PFSK-1 (cell line): ENCODE results near the gene CORO2A.

ENCODE experiments used
- FOXP2 ChIP-seq: optimal IDR thresholded peaks from 2 replicates; pipeline ENCODE3; 2011; ENCODE audit warnings: borderline replicate concordance, control low read depth, inconsistent platforms; ENCODE audit not compliant: insufficient read depth; ENCODE audit errors: extremely low read length, extremely low read depth
- POLR2AphosphoS5 ChIP-seq: IDR thresholded peaks from 2 replicates; pipeline ENCODE4 v1.6.1; 2012; ENCODE audit warnings: low read depth, mild to moderate bottlenecking, control low read depth, low read length, moderate library complexity
- REST ChIP-seq, 2 experiments: IDR thresholded peaks; 2 replicates each; pipeline versions ENCODE4 v1.6.1 to v1.8.0; 2011 to 2012; ENCODE audit warnings: low read depth in 2 of 2, low read length in 2 of 2, control low read depth in 1 of 2, inconsistent platforms in 1 of 2, mild to moderate bottlenecking in 1 of 2, moderate library complexity in 1 of 2; ENCODE audit not compliant: insufficient read depth in 1 of 2
- SIN3A ChIP-seq: IDR thresholded peaks from 2 replicates; pipeline ENCODE4 v1.6.1; 2012; ENCODE audit warnings: mild to moderate bottlenecking, low read length, moderate library complexity, borderline replicate concordance; ENCODE audit not compliant: insufficient read depth
- TAF1 ChIP-seq: IDR thresholded peaks from 2 replicates; pipeline ENCODE4 v1.6.1; 2012; ENCODE audit warnings: low read length, control low read depth, borderline replicate concordance; ENCODE audit not compliant: insufficient read depth

Gene CORO2A

GRCh38 chr9:98190757-98191105 is 1.7 kb downstream of the CORO2A start:
- TF ChIP-seq POLR2AphosphoS5, result no peak
- no peak for TF ChIP-seq TAF1
- TF ChIP-seq SIN3A, result no peak

- no peak for TF ChIP-seq FOXP2
These were observed 3.0 kb downstream of the CORO2A start for GRCh38 chr9:98189412-98189811.

GRCh38 chr9:98187926-98188325 is 4.5 kb downstream of the CORO2A start:
- TF ChIP-seq REST (IDR thresholded peaks at IDR 0.05; ENCODE audit: insufficient read depth in 1 of 2, low read depth in 2 of 2, low read length in 2 of 2) (no peak), TAF1 (no peak), POLR2AphosphoS5 (no peak), SIN3A (no peak), FOXP2 (no peak)

GRCh38 chr9:98186236-98186635 is 6.2 kb downstream of the CORO2A start:
- no peak for TF ChIP-seq SIN3A
- TF ChIP-seq FOXP2, result no peak
- no peak for TF ChIP-seq TAF1
- TF ChIP-seq POLR2AphosphoS5, result no peak
- no peak for TF ChIP-seq REST (IDR thresholded peaks at IDR 0.05; ENCODE audit: insufficient read depth in 1 of 2, low read depth in 2 of 2, low read length in 2 of 2)

GRCh38 chr9:98185611-98186171 is 6.7 kb downstream of the CORO2A start:
- TF ChIP-seq FOXP2 (no peak), TAF1 (no peak), POLR2AphosphoS5 (no peak), REST (IDR thresholded peaks at IDR 0.05; ENCODE audit: insufficient read depth in 1 of 2, low read depth in 2 of 2, low read length in 2 of 2) (no peak), SIN3A (no peak)

- TF ChIP-seq REST (IDR thresholded peaks at IDR 0.05; ENCODE audit: insufficient read depth in 1 of 2, low read depth in 2 of 2, low read length in 2 of 2) (no peak), TAF1 (no peak), FOXP2 (no peak), POLR2AphosphoS5 (no peak), SIN3A (no peak)
These were observed 7.3 kb downstream of the CORO2A start for GRCh38 chr9:98185021-98185567.
